DOHH2 (cell line): ENCODE measurements around the gene CNPY3.

Source experiments
- H3F3A ChIP-seq: fragments of 200-600 bp; sonication (generic), shearing (Covaris generic); 2 replicates; pipeline ENCODE4 v1.6.0; 2016; ENCODE audit warnings: antibody characterized with exemption, mild to moderate bottlenecking; ENCODE audit not compliant: control insufficient read depth, insufficient read depth
- H3K27ac ChIP-seq: fragments of 200-600 bp; sonication (generic); 2 replicates; pipeline ENCODE4 v1.5.1; 2014; ENCODE audit warnings: low read depth, mild to moderate bottlenecking, low read length, moderate library complexity
- H3K27me3 ChIP-seq: fragments of 200-600 bp; sonication (generic); 2 replicates; pipeline ENCODE4 v1.6.1; 2014; ENCODE audit warnings: mild to moderate bottlenecking, low read length, mixed read lengths; ENCODE audit not compliant: control insufficient read depth
- H3K36me3 ChIP-seq: fragments of 200-600 bp; sonication (generic); 2 replicates; pipeline ENCODE4 v1.6.1; 2014; ENCODE audit warnings: mild to moderate bottlenecking, low read length, moderate library complexity, mixed read lengths; ENCODE audit not compliant: control insufficient read depth
- H3K4me1 ChIP-seq: fragments of 200-600 bp; sonication (generic); 2 replicates; pipeline ENCODE4 v1.6.1; 2014; ENCODE audit warnings: mild to moderate bottlenecking, low read length, mixed read lengths; ENCODE audit not compliant: control insufficient read depth
- H3K4me2 ChIP-seq: fragments of 200-600 bp; sonication (generic); 2 replicates; pipeline ENCODE4 v1.6.0; 2014; ENCODE audit warnings: mild to moderate bottlenecking, low read length, moderate library complexity
- H3K4me3 ChIP-seq: fragments of 200-600 bp; sonication (generic); 2 replicates; pipeline ENCODE4 v1.5.1; 2014; ENCODE audit warnings: mild to moderate bottlenecking, low read length, mixed read lengths
- H3K79me2 ChIP-seq: fragments of 200-600 bp; sonication (generic); 2 replicates; pipeline ENCODE4 v1.6.1; 2014; ENCODE audit warnings: mild to moderate bottlenecking, low read length, mixed read lengths; ENCODE audit not compliant: control insufficient read depth
- H3K9me2 ChIP-seq: fragments of 200-600 bp; sonication (generic); replicated peaks from 2 replicates; pipeline ENCODE4 v1.6.1; 2014; ENCODE audit warnings: mild to moderate bottlenecking, low read length, mixed read lengths; ENCODE audit not compliant: control insufficient read depth
- H3K9me3 ChIP-seq: fragments of 200-600 bp; sonication (generic); 2 replicates; pipeline ENCODE4 v1.6.1; 2014; ENCODE audit warnings: antibody characterized with exemption, low read length, mixed read lengths; ENCODE audit not compliant: control insufficient read depth, insufficient read depth
- H4K20me1 ChIP-seq: fragments of 200-600 bp; sonication (generic); 2 replicates; pipeline ENCODE4 v1.6.0; 2014; ENCODE audit warnings: low read depth, mild to moderate bottlenecking, antibody characterized with exemption, low read length, moderate library complexity; ENCODE audit not compliant: control insufficient read depth, insufficient read depth
- EZH2phosphoT487 ChIP-seq: fragments of 200-600 bp; sonication (generic); IDR thresholded peaks from 2 replicates; pipeline ENCODE4 v1.6.1; 2017; ENCODE audit warnings: borderline replicate concordance, mild to moderate bottlenecking, antibody characterized with exemption, low read length, moderate library complexity, mixed read lengths
- TF ChIP-seq, protein P1 (sequence below): fragments of 200-600 bp; sonication (generic); IDR thresholded peaks from one replicate; pipeline ENCODE4 v1.5.1; 2014; ENCODE audit warnings: antibody characterized with exemption, mild to moderate bottlenecking, low read depth, low read length; ENCODE audit not compliant: poor library complexity, severe bottlenecking

CNPY3 gene

DNA sequence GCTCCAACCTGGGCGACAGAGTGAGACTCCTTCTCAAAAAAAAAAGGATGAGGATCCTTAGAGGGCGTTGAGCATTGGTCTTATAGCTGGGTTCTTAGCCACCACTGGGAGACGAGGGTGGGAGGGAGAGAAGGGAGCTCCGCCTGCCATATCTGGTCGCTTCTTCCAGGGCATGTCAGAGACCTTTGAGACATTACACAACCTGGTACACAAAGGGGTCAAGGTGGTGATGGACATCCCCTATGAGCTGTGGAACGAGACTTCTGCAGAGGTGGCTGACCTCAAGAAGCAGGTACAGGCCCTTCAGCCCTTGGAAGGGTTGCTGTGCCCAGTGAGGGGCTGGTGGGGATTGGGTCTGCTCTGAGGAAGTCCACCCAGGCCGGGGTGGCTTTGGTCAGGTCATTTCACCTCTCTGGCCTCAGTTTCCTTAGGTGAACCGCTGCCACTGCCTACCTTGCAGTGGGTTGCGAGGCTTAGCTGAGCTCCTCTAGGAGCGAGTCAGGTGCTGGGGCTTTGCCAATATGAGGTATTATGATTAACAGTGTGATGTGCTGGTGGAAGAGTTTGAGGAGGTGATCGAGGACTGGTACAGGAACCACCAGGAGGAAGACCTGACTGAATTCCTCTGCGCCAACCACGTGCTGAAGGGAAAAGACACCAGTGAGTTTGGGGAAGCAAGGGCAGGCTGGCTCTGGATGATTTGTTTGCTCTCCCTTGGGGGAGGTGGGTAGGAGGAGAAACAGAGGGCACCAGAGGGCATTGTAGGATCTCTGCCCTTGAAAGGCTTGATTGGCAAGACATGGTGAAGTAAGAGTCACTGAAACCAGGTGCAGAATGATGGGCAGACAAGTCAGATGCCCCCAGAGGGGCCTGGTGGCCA, 8.5 kb downstream of the CNPY3 start:
- Histone ChIP-seq H3K9me3 (no peaks in the 10 kb centered on the region), H3K36me3 (peaks cover 89% of the 10 kb centered on the region), H3K4me2 (no peak overlapping the region), H4K20me1 (peaks cover 6% of the 10 kb centered on the region), H3K79me2 (peaks cover 35% of the 10 kb centered on the region), H3F3A (no peaks in the 10 kb centered on the region), H3K9me2 (no peaks in the 10 kb centered on the region), H3K4me3 (no peak overlapping the region), H3K27ac (no peak overlapping the region), H3K27me3 (no peaks in the 10 kb centered on the region), H3K4me1 (peaks cover 6% of the 10 kb centered on the region)
- TF ChIP-seq, protein P1, sequence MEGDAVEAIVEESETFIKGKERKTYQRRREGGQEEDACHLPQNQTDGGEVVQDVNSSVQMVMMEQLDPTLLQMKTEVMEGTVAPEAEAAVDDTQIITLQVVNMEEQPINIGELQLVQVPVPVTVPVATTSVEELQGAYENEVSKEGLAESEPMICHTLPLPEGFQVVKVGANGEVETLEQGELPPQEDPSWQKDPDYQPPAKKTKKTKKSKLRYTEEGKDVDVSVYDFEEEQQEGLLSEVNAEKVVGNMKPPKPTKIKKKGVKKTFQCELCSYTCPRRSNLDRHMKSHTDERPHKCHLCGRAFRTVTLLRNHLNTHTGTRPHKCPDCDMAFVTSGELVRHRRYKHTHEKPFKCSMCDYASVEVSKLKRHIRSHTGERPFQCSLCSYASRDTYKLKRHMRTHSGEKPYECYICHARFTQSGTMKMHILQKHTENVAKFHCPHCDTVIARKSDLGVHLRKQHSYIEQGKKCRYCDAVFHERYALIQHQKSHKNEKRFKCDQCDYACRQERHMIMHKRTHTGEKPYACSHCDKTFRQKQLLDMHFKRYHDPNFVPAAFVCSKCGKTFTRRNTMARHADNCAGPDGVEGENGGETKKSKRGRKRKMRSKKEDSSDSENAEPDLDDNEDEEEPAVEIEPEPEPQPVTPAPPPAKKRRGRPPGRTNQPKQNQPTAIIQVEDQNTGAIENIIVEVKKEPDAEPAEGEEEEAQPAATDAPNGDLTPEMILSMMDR, result no peak
- no peak for TF ChIP-seq EZH2phosphoT487

DNA sequence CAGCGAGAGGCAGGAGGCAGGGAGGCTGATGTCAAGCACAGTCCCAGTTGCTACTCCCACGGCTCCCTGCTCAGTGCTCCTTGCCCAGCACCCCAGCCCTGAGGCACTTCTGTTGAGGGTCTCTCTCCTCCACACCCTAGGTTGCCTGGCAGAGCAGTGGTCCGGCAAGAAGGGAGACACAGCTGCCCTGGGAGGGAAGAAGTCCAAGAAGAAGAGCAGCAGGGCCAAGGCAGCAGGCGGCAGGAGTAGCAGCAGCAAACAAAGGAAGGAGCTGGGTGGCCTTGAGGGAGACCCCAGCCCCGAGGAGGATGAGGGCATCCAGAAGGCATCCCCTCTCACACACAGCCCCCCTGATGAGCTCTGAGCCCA, 9.1 kb downstream of the CNPY3 start:
- Histone ChIP-seq H3K9me2 (no peaks in the 10 kb centered on the region), H3K36me3 (peaks cover 87% of the 10 kb centered on the region), H3K27ac (no peak overlapping the region), H3K9me3 (no peaks in the 10 kb centered on the region), H4K20me1 (no peaks in the 10 kb centered on the region; the same call in none of the 2 replicates), H3K4me3 (no peak overlapping the region), H3F3A (no peaks in the 10 kb centered on the region), H3K27me3 (no peaks in the 10 kb centered on the region), H3K4me2 (no peak overlapping the region), H3K79me2 (peaks cover 28% of the 10 kb centered on the region), H3K4me1 (no peaks in the 10 kb centered on the region)
- TF ChIP-seq, protein P1, result no peak

DNA sequence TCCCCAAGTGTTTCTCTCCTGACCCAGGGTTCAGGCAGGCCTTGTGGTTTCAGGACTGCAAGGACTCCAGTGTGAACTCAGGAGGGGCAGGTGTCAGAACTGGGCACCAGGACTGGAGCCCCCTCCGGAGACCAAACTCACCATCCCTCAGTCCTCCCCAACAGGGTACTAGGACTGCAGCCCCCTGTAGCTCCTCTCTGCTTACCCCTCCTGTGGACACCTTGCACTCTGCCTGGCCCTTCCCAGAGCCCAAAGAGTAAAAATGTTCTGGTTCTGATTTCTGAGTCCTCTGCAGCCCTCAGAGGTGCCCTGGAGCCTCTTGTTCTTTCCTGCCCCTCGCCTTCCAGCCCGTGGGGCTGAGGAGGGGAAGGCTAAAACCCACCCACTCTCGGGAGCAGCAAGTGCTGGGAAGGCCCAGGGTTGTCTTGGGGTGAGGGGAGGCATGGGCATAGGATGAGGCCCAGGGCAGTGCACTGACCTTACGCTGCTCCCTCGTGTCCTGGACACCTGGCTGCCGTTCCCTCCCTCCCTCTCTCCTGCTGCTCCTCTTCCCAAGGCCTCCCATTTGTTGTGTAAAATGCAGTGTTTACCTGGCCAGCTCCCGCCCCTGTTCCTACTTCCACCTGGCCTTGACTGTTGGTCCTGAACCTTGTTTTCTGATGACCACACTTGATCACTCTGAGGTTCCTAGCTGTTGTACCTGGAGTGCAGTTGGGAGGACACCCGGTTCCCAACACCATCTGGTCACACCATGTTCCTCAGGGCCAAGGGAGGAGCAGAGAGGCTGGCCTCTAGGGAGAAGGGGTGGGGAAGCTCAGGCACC, 9.9 kb downstream of the CNPY3 start:
- Histone ChIP-seq H3K27me3 (no peaks in the 10 kb centered on the region), H3K9me3 (no peaks in the 10 kb centered on the region), H3K4me3 (no peak overlapping the region), H3F3A (no peaks in the 10 kb centered on the region), H4K20me1 (no peaks in the 10 kb centered on the region; the same call in 1 of the 2 replicates), H3K4me2 (no peak overlapping the region), H3K79me2 (peaks cover 20% of the 10 kb centered on the region), H3K27ac (no peak overlapping the region), H3K36me3 (peaks cover 82% of the 10 kb centered on the region), H3K4me1 (no peaks in the 10 kb centered on the region), H3K9me2 (no peaks in the 10 kb centered on the region)
- TF ChIP-seq, protein P1, result no peak
- no peak for TF ChIP-seq EZH2phosphoT487
